C4-2B (cell line): ENCODE results near the gene BABAM2.

Experiments used
- H3K27ac ChIP-seq: fragments of 450-650 bp; 2 replicates; pipeline ENCODE4 v1.5.1; 2017
- CTCF ChIP-seq: fragments of 450-650 bp; conservative IDR thresholded peaks from 2 replicates; pipeline ENCODE4 v1.5.1; 2017; ENCODE audit warnings: mild to moderate bottlenecking
- ZFX ChIP-seq: fragments of 450-650 bp; IDR thresholded peaks from 2 replicates; pipeline ENCODE4 v1.6.1; 2017

Gene BABAM2

GRCh38 chr2:28273751-28274150 is 383.2 kb downstream of the BABAM2 start:
- H3K27ac ChIP-seq = no peak overlapping the region
- TF ChIP-seq CTCF (no peak), ZFX (no peak)

- no peak for TF ChIP-seq CTCF
- no peak for TF ChIP-seq ZFX
Observed at GRCh38 chr2:28274911-28275685, 384.6 kb downstream of the BABAM2 start.

GRCh38 chr2:28276076-28276618 is 385.6 kb downstream of the BABAM2 start:
- no peak overlapping the region for H3K27ac ChIP-seq

More at GRCh38 chr2:28274911-28275685, 384.6 kb downstream of the BABAM2 start:
- no peak overlapping the region for H3K27ac ChIP-seq

GRCh38 chr2:28276807-28277206 is 386.3 kb downstream of the BABAM2 start:
- TF ChIP-seq ZFX = no peak
- TF ChIP-seq CTCF = no peak
- H3K27ac ChIP-seq = no peak overlapping the region

More at GRCh38 chr2:28276076-28276618, 385.6 kb downstream of the BABAM2 start:
- TF ChIP-seq ZFX = no peak
- no peak for TF ChIP-seq CTCF

GRCh38 chr2:28277466-28277865 is 386.9 kb downstream of the BABAM2 start:
- TF ChIP-seq CTCF (no peak), ZFX (no peak)
- no peak overlapping the region for H3K27ac ChIP-seq

- TF ChIP-seq CTCF (no peak), ZFX (no peak)
- no peak overlapping the region for H3K27ac ChIP-seq
Observed at GRCh38 chr2:28279371-28279770, 388.8 kb downstream of the BABAM2 start.

- H3K27ac ChIP-seq = no peak overlapping the region
Observed at GRCh38 chr2:28280619-28281018, 390.1 kb downstream of the BABAM2 start.

More at GRCh38 chr2:28280619-28281018, 390.1 kb downstream of the BABAM2 start:
- no peak for TF ChIP-seq ZFX
- TF ChIP-seq CTCF = no peak
